Fibroblast of the conjunctiva (primary cell): ENCODE data around the gene TUBA1C.
A peak's percentile ranks its signal among the peaks of the same experiment; 100 is the strongest.

Experiments used
- DNase-seq: peaks from one replicate; pipeline ENCODE4 v3.0.0-alpha.2; 2010; ENCODE audit warnings: low read depth

Gene TUBA1C

DNA sequence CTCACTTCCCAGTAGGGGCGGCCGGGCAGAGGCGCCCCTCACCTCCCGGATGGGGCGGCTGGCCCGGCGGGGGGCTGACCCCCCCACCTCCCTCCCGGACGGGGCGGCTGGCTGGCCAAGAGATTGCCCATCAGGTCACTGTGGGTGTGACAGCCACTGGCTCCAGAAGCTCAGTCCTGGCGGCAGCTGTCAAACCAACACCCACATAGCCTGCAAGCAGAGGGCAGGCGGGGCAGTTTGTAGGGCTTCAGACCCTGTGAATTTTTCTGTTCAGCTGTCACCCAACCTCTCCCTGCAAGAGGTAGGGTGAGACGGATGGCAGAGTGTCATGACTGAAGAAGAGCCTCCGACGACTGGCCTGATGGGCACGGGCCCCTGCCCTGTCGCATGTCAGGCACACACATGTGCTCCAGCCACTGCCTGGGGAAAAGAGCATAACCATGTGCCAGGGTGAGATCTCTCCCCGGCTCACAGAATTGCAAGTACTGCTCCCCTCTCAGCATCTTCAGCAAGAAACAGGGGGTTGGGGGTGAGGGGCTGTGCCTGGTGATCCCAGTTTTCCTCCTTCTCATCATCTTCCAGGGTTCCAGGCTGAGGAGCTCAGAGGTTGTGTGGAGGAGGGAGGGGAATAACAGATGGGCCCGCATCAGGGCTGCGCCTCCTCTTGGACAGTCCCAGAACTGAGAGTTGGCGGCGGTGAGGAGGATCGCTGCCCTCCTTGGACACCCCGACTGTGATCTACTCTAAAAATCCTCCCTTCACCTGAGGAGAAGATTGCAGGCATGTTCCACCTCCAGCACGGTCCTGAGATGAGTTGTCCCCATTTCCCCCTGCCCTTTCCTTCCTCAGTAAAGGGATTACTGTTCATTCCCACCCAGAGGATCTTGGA lies 18.9 kb downstream of the TUBA1C start:
- no peak for DNase-seq

DNA sequence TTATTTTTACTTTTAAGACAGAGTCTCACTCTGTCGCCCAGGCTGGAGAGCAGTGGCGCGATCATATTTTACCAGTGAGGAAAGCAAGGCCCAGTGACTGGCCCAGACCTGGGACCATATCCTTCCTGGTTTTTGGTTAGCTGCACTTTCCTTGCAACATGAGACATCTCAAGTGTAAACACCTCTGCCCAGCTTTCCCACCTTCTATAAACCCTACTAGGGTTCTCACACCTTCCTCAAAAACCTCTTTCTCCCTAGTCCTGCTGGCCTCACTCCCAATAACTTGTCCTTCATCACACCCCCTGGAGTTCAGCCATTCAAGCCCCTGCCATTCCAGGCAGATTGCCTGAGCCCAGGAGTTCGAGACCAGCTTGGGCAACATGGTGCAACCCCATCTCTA lies 19.8 kb downstream of the TUBA1C start:
- DNase-seq = no peak

- DNase-seq = no peak
These were observed 23.0 kb downstream of the TUBA1C start for GRCh38 chr12:49287876-49288275.

GRCh38 chr12:49288412-49288853 lies 23.6 kb downstream of the TUBA1C start:
- DNase-seq = peak; percentile 35

GRCh38 chr12:49288922-49289555 lies 24.2 kb downstream of the TUBA1C start:
- no peak for DNase-seq

GRCh38 chr12:49292729-49293055 lies 27.8 kb downstream of the TUBA1C start:
- DNase-seq = no peak

DNA sequence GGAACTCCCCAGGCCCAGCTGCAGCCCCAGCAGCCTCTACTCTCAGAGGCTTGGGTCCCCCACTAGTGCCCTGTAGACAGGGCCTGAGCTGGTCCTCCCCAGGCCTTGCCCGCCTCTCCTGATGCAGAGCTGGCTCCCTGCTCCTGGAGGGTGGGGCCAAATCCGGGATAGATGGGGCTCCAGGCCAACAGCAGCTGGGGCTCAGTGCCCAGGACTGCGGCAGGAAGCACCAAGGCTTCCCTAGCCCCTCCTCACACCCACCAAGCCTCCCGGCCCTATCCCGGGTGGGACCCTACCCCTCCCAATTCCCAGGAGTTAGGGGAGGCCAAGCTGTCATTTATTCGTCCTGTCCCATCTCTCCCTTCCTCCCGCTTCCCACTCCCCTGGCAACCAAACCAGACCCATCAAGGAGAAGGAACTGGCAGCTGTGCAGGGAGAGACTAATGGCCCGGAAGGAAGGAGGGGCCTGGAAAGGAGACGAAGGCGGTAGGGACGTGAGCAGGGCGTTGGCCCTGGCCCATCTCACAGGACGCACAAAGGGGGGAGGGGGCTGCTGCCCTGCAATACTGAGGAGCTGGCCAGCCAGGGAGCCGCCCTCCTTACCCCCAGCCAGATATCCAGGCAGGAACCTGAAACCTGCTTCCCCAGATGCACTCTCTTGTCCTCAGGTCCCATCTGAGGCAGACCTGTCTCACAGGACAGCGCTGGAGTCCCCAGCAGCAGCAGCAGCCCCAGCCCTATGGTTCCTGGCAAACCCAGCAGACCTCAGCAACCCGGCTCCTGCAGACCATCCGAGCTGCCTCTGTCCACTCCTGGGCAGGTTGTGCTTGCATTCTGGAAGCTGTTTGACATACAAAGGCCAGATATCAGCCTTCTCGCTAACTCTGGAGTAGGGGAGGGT lies 28.4 kb downstream of the TUBA1C start:
- no peak for DNase-seq

- no peak for DNase-seq
These were observed 29.4 kb downstream of the TUBA1C start for GRCh38 chr12:49294086-49294803.

GRCh38 chr12:49294804-49295081 lies 29.9 kb downstream of the TUBA1C start:
- DNase-seq = no peak

GRCh38 chr12:49295082-49295936 lies 30.4 kb downstream of the TUBA1C start, which contains the start of gene PRPH:
TSS of gene PRPH (plus strand) at chr12:49295147. CDS start at chr12:49295201, 54 bp downstream.
- DNase-seq = no peak

DNA sequence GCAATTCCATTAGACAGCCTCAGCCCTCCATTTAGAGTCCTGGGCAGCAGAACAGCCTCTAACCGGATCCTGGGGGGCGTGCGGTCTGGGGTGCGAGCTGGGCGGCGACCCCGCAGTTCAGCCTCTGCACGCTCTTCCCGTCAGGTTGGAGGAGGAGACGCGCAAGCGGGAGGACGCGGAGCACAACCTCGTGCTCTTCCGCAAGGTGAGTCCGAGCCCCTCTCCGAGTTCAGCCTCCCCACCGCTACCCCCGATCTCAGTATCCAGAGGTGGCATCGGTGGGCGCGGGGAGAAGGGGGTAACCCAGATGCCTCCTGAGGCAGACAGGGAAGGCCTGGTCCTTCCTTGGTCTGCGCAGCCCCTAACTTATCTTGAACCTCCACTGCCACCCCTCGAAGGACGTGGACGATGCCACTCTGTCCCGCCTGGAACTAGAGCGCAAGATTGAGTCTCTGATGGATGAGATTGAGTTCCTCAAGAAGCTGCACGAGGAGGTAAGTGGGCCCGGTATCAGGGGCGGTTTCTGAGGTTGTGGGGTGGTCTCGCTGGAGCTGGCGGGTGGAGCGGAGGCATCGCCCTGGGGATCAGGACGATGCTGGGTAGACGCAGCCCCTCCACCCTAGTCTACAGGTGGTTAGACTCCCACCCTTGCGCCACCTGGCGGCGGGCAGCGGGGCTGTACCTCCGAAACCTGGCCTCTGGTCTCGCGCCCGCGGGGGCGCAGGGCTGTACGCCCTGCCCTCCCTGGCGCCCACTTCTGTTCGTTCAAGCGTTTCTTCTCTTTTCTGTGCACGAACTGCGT lies 31.4 kb downstream of the TUBA1C start:
- DNase-seq = no peak

GRCh38 chr12:49296836-49297694 lies 32.2 kb downstream of the TUBA1C start:
- no peak for DNase-seq

DNA sequence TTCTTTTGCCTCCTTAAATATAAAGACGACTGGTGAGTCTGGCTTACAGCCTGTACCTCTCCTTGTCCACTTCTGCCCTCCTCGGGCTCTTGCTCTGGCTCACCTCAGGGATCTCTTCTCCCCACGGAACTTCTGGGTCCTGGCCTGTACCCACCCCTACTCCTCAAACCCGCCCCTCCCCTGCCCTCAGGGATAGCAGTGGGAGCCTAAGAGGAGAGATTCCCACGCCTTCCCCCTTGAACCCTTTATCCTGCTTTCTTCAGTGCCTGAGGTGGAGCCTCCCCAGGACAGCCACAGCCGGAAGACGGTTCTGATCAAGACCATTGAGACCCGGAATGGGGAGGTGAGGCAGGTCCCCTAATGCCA lies 32.8 kb downstream of the TUBA1C start:
- no peak for DNase-seq

DNA sequence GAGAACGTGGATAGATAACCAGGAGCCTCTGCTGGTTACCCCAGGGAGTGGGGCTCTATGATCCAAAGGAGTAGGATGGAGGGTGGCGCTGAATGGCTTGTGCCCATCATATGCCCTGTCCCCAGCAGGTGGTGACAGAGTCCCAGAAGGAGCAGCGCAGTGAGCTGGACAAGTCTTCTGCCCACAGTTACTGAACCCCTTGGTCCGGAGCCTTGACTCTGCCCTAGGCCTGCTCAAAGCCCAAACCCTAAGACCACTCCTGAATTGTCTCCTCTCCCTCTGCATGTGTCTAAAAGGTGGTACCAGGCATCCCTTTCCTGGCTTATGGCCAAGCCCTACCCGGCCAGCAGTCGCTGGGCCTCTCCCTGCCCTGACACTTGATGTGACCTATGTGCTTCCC lies 33.3 kb downstream of the TUBA1C start:
- no peak for DNase-seq

DNA sequence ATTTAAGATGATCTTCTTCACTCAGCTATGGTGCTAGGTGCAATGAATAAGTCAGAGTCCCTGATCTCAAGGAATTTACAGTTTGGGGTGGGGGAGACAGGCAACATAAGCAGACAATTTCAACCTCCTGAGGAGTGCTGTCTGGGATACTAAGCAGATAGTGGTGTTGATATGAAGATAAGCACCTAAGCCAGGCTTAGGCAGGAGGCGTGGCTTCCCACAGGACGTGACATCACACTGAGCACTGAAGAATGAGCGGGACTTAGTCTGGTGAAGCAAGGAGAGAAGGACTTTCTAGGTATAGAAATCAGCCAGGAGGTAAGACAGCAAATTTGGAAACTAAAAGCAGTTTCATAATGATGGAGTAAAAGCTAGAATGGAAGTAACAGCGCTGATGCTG lies 36.9 kb downstream of the TUBA1C start:
- DNase-seq = no peak

GRCh38 chr12:49304161-49304560 lies 39.3 kb downstream of the TUBA1C start:
- no peak for DNase-seq

- no peak for DNase-seq
These were observed 41.1 kb downstream of the TUBA1C start for GRCh38 chr12:49305762-49306510.

GRCh38 chr12:49309386-49309785 lies 44.5 kb downstream of the TUBA1C start:
- DNase-seq = no peak
